Measurements from ENCODE around the gene PPM1M.

The PPM1M gene

GRCh38 chr3:52231502-52232278 lies 13.9 kb upstream of the PPM1M start:
- FAIRE-seq, result no peak

- FAIRE-seq, result no peak
Measured at GRCh38 chr3:52232279-52233107, 13.1 kb upstream of the PPM1M start.

GRCh38 chr3:52233108-52233591 lies 12.4 kb upstream of the PPM1M start:
- FAIRE-seq, result no peak

GRCh38 chr3:52233968-52234367 lies 11.6 kb upstream of the PPM1M start:
- FAIRE-seq, result no peak

- no peak for FAIRE-seq
Measured at GRCh38 chr3:52234516-52235447, 10.8 kb upstream of the PPM1M start.

- no peak for FAIRE-seq
Measured at GRCh38 chr3:52236424-52236886, 9.1 kb upstream of the PPM1M start.

GRCh38 chr3:52237006-52237656 lies 8.4 kb upstream of the PPM1M start:
- no peak for FAIRE-seq

GRCh38 chr3:52237657-52238172 lies 7.8 kb upstream of the PPM1M start:
- no peak for FAIRE-seq

- no peak for FAIRE-seq
Measured at GRCh38 chr3:52238193-52238760, 7.3 kb upstream of the PPM1M start.

GRCh38 chr3:52238761-52239701 lies 6.5 kb upstream of the PPM1M start, which contains the start of gene TWF2:
Gene TWF2, minus strand, starts transcription at chr3:52239158. Its CDS starts 142 bp downstream, at chr3:52239016.
- no peak for FAIRE-seq

GRCh38 chr3:52240059-52240885 lies 5.3 kb upstream of the PPM1M start:
- FAIRE-seq, result no peak

- FAIRE-seq, result no peak
Measured at GRCh38 chr3:52240886-52241370, 4.6 kb upstream of the PPM1M start.

GRCh38 chr3:52242039-52242438 lies 3.5 kb upstream of the PPM1M start:
- FAIRE-seq, result no peak

GRCh38 chr3:52243791-52244628 lies 1.5 kb upstream of the PPM1M start:
- no peak for FAIRE-seq

- FAIRE-seq, result no peak
Measured at GRCh38 chr3:52246264-52246620, 683 bp downstream of the PPM1M start.

GRCh38 chr3:52246728-52247408 lies 1.3 kb downstream of the PPM1M start:
- no peak for FAIRE-seq

- no peak for FAIRE-seq
Measured at GRCh38 chr3:52247409-52248164, 2.0 kb downstream of the PPM1M start.
